Mesendoderm (in vitro differentiated cells): ENCODE data around the gene ALOX5.
"Not testable (repeated sequence)": the region's sequence is repeated elsewhere in the genome, so short reads cannot be mapped to it uniquely, and the experiment has no call there.

ENCODE experiments used
- DNase-seq: peaks from one replicate; pipeline ENCODE4 v3.0.0; 2013
- H2AK5ac ChIP-seq: 2 replicates; pipeline ENCODE4 v1.6.1; 2013; ENCODE audit warnings: low read length, inconsistent platforms
- H2BK120ac ChIP-seq: 2 replicates; pipeline ENCODE4 v1.6.1; 2013; ENCODE audit warnings: low read depth, mild to moderate bottlenecking, low read length, moderate library complexity, mixed read lengths
- H2BK15ac ChIP-seq: replicated peaks from 2 replicates; pipeline ENCODE4 v1.6.1; 2013; ENCODE audit warnings: low read depth, mild to moderate bottlenecking, moderate library complexity
- H2BK5ac ChIP-seq: 2 replicates; pipeline ENCODE4 v1.6.1; 2013; ENCODE audit warnings: low read length, inconsistent platforms
- H3K18ac ChIP-seq: 2 replicates; pipeline ENCODE4 v1.6.1; 2013; ENCODE audit warnings: mild to moderate bottlenecking, low read length, mixed read lengths
- H3K23ac ChIP-seq: one replicate; pipeline ENCODE4 v1.6.1; 2013; ENCODE audit warnings: low read length
- H3K27ac ChIP-seq: 2 replicates; pipeline ENCODE4 v1.5.1; 2013; ENCODE audit warnings: low read depth, mild to moderate bottlenecking, inconsistent platforms, low read length, moderate library complexity
- H3K27me3 ChIP-seq: 2 replicates; pipeline ENCODE4 v1.6.1; 2013; ENCODE audit warnings: low read length, control low read depth, mild to moderate bottlenecking, inconsistent platforms; ENCODE audit not compliant: insufficient read depth, poor library complexity
- H3K36me3 ChIP-seq: 2 replicates; pipeline ENCODE4 v1.6.1; 2013; ENCODE audit warnings: low read length, inconsistent platforms; ENCODE audit not compliant: control insufficient read depth, insufficient read depth
- H3K4ac ChIP-seq: one replicate; pipeline ENCODE4 v1.6.1; 2013; ENCODE audit warnings: low read depth, mild to moderate bottlenecking, low read length, moderate library complexity
- H3K4me1 ChIP-seq: 2 replicates; pipeline ENCODE4 v1.6.1; 2013; ENCODE audit warnings: low read depth, low read length, inconsistent platforms; ENCODE audit not compliant: control insufficient read depth
- H3K4me2 ChIP-seq: 2 replicates; pipeline ENCODE4 v1.6.1; 2013; ENCODE audit warnings: low read length
- H3K4me3 ChIP-seq: 2 replicates; pipeline ENCODE4 v1.5.1; 2013; ENCODE audit warnings: mild to moderate bottlenecking, low read length
- H3K56ac ChIP-seq: one replicate; pipeline ENCODE4 v1.6.1; 2013; ENCODE audit warnings: low read length
- H3K79me1 ChIP-seq: 2 replicates; pipeline ENCODE4 v1.6.1; 2013; ENCODE audit warnings: low read length, inconsistent platforms
- H3K79me2 ChIP-seq: 2 replicates; pipeline ENCODE4 v1.6.1; 2013; ENCODE audit warnings: mild to moderate bottlenecking, low read length; ENCODE audit not compliant: control insufficient read depth, insufficient read depth
- H3K9ac ChIP-seq: 2 replicates; pipeline ENCODE4 v1.6.1; 2013; ENCODE audit warnings: low read length, inconsistent platforms
- H4K5ac ChIP-seq: one replicate; pipeline ENCODE4 v1.6.1; 2013; ENCODE audit warnings: low read length
- H4K8ac ChIP-seq: one replicate; pipeline ENCODE4 v1.6.1; 2013; ENCODE audit warnings: low read depth, mild to moderate bottlenecking, control low read depth, low read length, moderate library complexity
- WGBS: extraction: QIAGEN DNeasy Blood & Tissue Kit; methylation state at CpG from one replicate; pipeline ENCODE4 v1.1.7; 2013; ENCODE audit warnings: low lambda C conversion rate, missing lambda C conversion rate; ENCODE audit not compliant: insufficient coverage; ENCODE audit errors: extremely low coverage; 5-methylcytosine and 5-hydroxymethylcytosine counted together

Gene ALOX5

GRCh38 chr10:45409347-45409746 is 35.3 kb downstream of the ALOX5 start:
- not testable (repeated sequence) for H3K27ac ChIP-seq, H3K18ac ChIP-seq, H3K4ac ChIP-seq, H3K36me3 ChIP-seq, H3K4me3 ChIP-seq, DNase-seq, H3K27me3 ChIP-seq, H2BK5ac ChIP-seq, H4K5ac ChIP-seq, H3K4me1 ChIP-seq, H3K4me2 ChIP-seq, H2BK15ac ChIP-seq, H3K9ac ChIP-seq, H3K79me2 ChIP-seq, H2BK120ac ChIP-seq, H4K8ac ChIP-seq, H3K23ac ChIP-seq, H2AK5ac ChIP-seq, H3K79me1 ChIP-seq
- H3K56ac ChIP-seq = peak overlapping the region; percentile 1

- no CpG with 5 or more reads among the region's 1 CpG for WGBS
- no peak overlapping the region for H3K27ac ChIP-seq
- peak overlapping the region; percentile 1 for H3K56ac ChIP-seq
- no peak overlapping the region for H2BK5ac ChIP-seq
- H3K36me3 ChIP-seq = no peaks in the 10 kb centered on the region
- H3K4me2 ChIP-seq = no peak overlapping the region
- no peak overlapping the region for H2BK120ac ChIP-seq
- H3K9ac ChIP-seq = no peak overlapping the region
- no peaks in the 10 kb centered on the region for H3K79me2 ChIP-seq
- no peak overlapping the region for H2BK15ac ChIP-seq
- peaks cover 6% of the 10 kb centered on the region for H3K4me1 ChIP-seq
- H3K18ac ChIP-seq = no peak overlapping the region
- H4K8ac ChIP-seq = no peak overlapping the region
- no peak overlapping the region for H4K5ac ChIP-seq
- H3K27me3 ChIP-seq = no peaks in the 10 kb centered on the region
- no peak overlapping the region for H3K4me3 ChIP-seq
- no peak overlapping the region for H3K23ac ChIP-seq
- no peak overlapping the region for H3K4ac ChIP-seq
- H2AK5ac ChIP-seq = peak overlapping the region; percentile 37
- no peaks in the 10 kb centered on the region for H3K79me1 ChIP-seq
- DNase-seq = no peak
These were observed 35.8 kb downstream of the ALOX5 start for GRCh38 chr10:45409782-45410181.

- H4K8ac ChIP-seq = no peak overlapping the region
- no peak overlapping the region for H4K5ac ChIP-seq
- no peak overlapping the region for H3K4me3 ChIP-seq
- no peak overlapping the region for H3K18ac ChIP-seq
- no peak overlapping the region for H3K27ac ChIP-seq
- H3K36me3 ChIP-seq = no peaks in the 10 kb centered on the region
- peaks cover 6% of the 10 kb centered on the region for H3K4me1 ChIP-seq
- no peaks in the 10 kb centered on the region for H3K79me1 ChIP-seq
- no peak overlapping the region for H2BK120ac ChIP-seq
- no CpG with 5 or more reads among the region's 2 CpGs for WGBS
- H3K4me2 ChIP-seq = no peak overlapping the region
- no peak overlapping the region for H3K23ac ChIP-seq
- no peak for DNase-seq
- no peak overlapping the region for H2BK15ac ChIP-seq
- H3K56ac ChIP-seq = no peak overlapping the region
- H3K79me2 ChIP-seq = no peaks in the 10 kb centered on the region
- H3K4ac ChIP-seq = no peak overlapping the region
- no peak overlapping the region for H3K9ac ChIP-seq
- H3K27me3 ChIP-seq = no peaks in the 10 kb centered on the region
- no peak overlapping the region for H2AK5ac ChIP-seq
- no peak overlapping the region for H2BK5ac ChIP-seq
These were observed 36.4 kb downstream of the ALOX5 start for GRCh38 chr10:45410489-45410806.

GRCh38 chr10:45410807-45411606 is 37.0 kb downstream of the ALOX5 start:
- no peak overlapping the region for H3K27ac ChIP-seq
- H3K4ac ChIP-seq = no peak overlapping the region
- no peak overlapping the region for H3K23ac ChIP-seq
- DNase-seq = peak; percentile 56
- no peaks in the 10 kb centered on the region for H3K27me3 ChIP-seq
- H3K79me1 ChIP-seq = no peaks in the 10 kb centered on the region
- no peak overlapping the region for H2BK5ac ChIP-seq
- H2BK120ac ChIP-seq = no peak overlapping the region
- no CpG with 5 or more reads among the region's 6 CpGs for WGBS
- H4K5ac ChIP-seq = no peak overlapping the region
- no peak overlapping the region for H2BK15ac ChIP-seq
- H2AK5ac ChIP-seq = no peak overlapping the region
- H3K56ac ChIP-seq = no peak overlapping the region
- no peak overlapping the region for H3K4me2 ChIP-seq
- no peaks in the 10 kb centered on the region for H3K79me2 ChIP-seq
- H3K36me3 ChIP-seq = no peaks in the 10 kb centered on the region
- peaks cover 6% of the 10 kb centered on the region for H3K4me1 ChIP-seq
- no peak overlapping the region for H3K9ac ChIP-seq
- no peak overlapping the region for H3K4me3 ChIP-seq
- no peak overlapping the region for H4K8ac ChIP-seq
- H3K18ac ChIP-seq = no peak overlapping the region

- H4K5ac ChIP-seq = no peak overlapping the region
- H3K9ac ChIP-seq = no peak overlapping the region
- WGBS = no CpG with 5 or more reads among the region's 4 CpGs
- no peak overlapping the region for H3K23ac ChIP-seq
- no peaks in the 10 kb centered on the region for H3K79me2 ChIP-seq
- H3K36me3 ChIP-seq = no peaks in the 10 kb centered on the region
- peaks cover 6% of the 10 kb centered on the region for H3K4me1 ChIP-seq
- H3K4me3 ChIP-seq = no peak overlapping the region
- H3K4me2 ChIP-seq = no peak overlapping the region
- H3K56ac ChIP-seq = no peak overlapping the region
- no peak overlapping the region for H3K27ac ChIP-seq
- no peak overlapping the region for H3K4ac ChIP-seq
- H4K8ac ChIP-seq = no peak overlapping the region
- no peak overlapping the region for H2BK120ac ChIP-seq
- no peak overlapping the region for H2BK5ac ChIP-seq
- no peak overlapping the region for H3K18ac ChIP-seq
- H2AK5ac ChIP-seq = no peak overlapping the region
- H3K79me1 ChIP-seq = no peaks in the 10 kb centered on the region
- no peak for DNase-seq
- no peak overlapping the region for H2BK15ac ChIP-seq
- H3K27me3 ChIP-seq = no peaks in the 10 kb centered on the region
These were observed 37.6 kb downstream of the ALOX5 start for GRCh38 chr10:45411607-45411940.

- H3K4me3 ChIP-seq, H3K27ac ChIP-seq, H3K79me1 ChIP-seq, H3K4ac ChIP-seq, H2BK120ac ChIP-seq, H2BK5ac ChIP-seq, H3K36me3 ChIP-seq, H2BK15ac ChIP-seq, H3K9ac ChIP-seq, H4K8ac ChIP-seq, H2AK5ac ChIP-seq, H3K79me2 ChIP-seq, H3K27me3 ChIP-seq, H3K56ac ChIP-seq, H4K5ac ChIP-seq, H3K23ac ChIP-seq, H3K4me1 ChIP-seq, H3K18ac ChIP-seq, DNase-seq, H3K4me2 ChIP-seq: not testable (repeated sequence)
- WGBS = no CpG with 5 or more reads among the region's 5 CpGs
These were observed 41.0 kb downstream of the ALOX5 start for GRCh38 chr10:45415062-45415461.
